Omental fat pad (tissue), 4 donors: ENCODE measurements around the gene ZNF664. TPM values are rescaled to one million over a fixed set of nuclear protein-coding genes. Genes with fewer than 3 reads are reported as not detected.

Source experiments
- ATAC-seq: fragments of 150-250 bp; one replicate; pipeline ENCODE4 v1.9.1; 2016; ENCODE audit warnings: mild to moderate bottlenecking, moderate library complexity; ENCODE audit not compliant: low FRiP score
- DNase-seq: peaks from one replicate; pipeline ENCODE4 v3.0.0-alpha.2; 2019; ENCODE audit warnings: low spot score
- total RNA-seq, 4 donors: library from RNA; depleted of rRNA; stranded (reverse); fragments of >200 nt; gene quantifications; one replicate each; pipeline ENCODE4 v1.1.0, GENCODE V29; 2016
- TF ChIP-seq, protein P1 (sequence below), 3 donors: fragments of 450-650 bp; IDR thresholded peaks; one replicate each; pipeline ENCODE4 v1.5.1; 2016 to 2017; ENCODE audit warnings: antibody characterized with exemption in 3 of 3, mild to moderate bottlenecking in 3 of 3, moderate library complexity in 2 of 3

The ZNF664 gene
- total RNA-seq, 4 donors from 2014 or later, result 61.8 to 96.0 (median 71.5) TPM

DNA sequence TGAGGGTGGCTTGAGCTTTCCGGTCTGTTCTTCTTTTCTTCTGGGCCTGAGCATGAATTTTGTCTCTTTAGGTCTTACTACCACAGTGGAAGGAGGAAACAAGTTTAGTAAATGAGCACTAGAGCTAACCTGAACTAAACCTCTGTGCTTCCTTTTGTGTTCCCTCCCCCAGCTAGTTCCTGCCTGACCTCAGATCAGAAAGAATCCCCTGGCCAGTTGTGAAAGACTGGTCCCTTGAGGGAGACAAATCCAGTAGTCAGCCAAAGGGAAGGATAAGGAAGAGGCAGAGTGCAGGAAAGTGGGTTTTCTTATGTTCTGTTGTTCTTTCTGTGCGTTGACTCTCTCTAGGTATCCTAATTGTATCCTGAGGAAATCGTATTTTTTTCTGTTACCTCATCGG is 17.5 kb downstream of the ZNF664 start:
- no peak for ATAC-seq
- TF ChIP-seq, protein P1, sequence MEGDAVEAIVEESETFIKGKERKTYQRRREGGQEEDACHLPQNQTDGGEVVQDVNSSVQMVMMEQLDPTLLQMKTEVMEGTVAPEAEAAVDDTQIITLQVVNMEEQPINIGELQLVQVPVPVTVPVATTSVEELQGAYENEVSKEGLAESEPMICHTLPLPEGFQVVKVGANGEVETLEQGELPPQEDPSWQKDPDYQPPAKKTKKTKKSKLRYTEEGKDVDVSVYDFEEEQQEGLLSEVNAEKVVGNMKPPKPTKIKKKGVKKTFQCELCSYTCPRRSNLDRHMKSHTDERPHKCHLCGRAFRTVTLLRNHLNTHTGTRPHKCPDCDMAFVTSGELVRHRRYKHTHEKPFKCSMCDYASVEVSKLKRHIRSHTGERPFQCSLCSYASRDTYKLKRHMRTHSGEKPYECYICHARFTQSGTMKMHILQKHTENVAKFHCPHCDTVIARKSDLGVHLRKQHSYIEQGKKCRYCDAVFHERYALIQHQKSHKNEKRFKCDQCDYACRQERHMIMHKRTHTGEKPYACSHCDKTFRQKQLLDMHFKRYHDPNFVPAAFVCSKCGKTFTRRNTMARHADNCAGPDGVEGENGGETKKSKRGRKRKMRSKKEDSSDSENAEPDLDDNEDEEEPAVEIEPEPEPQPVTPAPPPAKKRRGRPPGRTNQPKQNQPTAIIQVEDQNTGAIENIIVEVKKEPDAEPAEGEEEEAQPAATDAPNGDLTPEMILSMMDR (IDR thresholded peaks at IDR 0.05), result no peak
- no peak for DNase-seq

DNA sequence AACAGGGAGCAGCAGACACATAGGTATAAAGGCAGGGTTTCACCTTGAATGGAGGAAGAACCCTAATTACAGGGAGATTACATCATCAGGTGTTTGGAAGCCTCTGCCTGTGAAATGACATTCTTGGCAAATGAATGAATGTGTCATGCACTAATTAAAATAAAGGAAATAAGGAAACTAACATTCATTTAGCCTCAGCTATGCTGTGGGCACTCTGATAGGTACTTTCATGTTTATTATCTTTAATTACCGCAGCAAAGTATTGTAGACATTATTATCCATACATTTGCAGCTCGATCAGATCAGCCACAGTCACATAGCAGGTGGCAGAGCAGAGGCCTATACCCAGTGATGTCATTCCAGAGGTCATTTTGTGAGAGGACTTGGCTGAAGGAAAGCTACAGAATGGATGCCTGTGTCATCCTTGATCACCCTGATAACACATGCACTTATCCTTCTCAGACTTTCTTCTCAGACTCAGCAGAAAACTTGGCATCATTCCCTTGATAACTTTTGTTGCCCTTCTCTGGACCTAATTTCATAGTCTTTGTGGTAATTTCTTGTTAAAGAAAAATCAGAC is 18.4 kb downstream of the ZNF664 start:
- DNase-seq (no peak), ATAC-seq (no peak)
- TF ChIP-seq, protein P1 (IDR thresholded peaks at IDR 0.05), result no peak

DNA sequence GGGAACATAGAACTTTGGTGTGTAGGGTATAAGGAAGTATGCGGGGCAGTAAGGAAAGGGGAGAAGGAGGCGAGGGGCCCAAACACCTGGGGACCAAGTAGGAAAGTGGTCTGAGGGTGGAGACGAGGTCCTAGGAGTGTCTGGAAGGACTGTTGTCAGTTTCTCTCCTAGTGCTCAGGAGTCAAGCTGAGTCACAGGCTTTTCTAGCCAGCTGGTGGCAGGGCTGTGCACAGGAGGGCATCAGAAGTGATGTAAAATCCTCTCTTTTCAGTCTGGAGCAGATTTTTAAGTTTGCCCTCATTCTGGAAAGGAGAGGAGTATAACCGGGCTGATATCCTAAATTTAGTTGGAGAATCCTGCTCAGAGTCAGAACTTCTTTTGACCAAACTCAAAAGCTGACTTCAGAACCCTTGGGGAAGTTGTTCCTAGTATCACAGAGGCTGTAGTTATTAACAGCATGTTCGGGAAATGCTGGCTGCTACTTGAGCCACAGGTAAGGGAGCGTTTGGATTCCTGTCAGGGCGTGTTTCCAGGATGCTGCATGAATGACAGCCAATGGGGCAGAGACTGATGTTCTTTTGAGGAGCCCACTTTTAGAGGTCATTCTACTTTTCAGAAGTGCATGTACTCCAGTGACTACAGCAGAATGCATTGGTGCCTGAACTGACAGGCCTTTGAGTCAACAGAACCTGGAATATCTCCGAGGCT is 19.3 kb downstream of the ZNF664 start:
- DNase-seq, result no peak
- ATAC-seq, result no peak
- TF ChIP-seq, protein P1 (IDR thresholded peaks at IDR 0.05), result no peak

DNA sequence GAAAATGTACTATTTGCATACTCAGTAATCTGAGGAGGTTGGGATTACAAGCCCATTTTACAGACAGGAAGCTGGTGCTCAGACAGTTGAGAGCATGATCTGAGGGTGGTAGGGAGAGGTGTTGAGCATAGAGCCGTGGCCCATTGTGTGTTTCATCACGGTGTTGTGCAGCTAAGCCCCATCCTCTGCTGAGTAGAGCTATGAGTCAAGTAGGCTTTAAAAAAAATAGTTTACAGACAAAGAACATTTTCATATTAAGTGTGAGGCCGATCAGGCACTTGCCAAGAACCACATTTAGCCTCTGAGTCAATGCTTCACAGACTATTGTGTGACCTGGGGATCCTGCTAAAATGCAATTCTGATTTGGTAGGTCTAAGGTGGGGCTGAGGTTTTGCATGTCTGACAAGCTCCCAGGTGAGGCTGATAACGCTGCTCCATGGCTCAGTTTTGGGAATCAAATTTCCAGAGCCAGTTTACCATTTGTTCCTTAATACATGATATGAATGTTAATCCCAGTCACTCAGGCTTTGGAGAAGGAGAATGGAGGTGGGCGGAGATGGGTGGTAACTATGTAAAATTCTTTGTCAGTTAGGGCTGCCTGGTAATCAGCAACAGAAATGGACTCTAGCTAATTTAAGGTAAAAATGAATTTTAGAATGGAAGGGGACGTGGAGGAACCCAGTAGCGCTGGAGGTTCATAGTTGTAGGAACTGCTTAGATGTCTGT is 22.2 kb downstream of the ZNF664 start:
- DNase-seq, result no peak
- no peak for ATAC-seq
- TF ChIP-seq, protein P1 (IDR thresholded peaks at IDR 0.05), result no peak

DNA sequence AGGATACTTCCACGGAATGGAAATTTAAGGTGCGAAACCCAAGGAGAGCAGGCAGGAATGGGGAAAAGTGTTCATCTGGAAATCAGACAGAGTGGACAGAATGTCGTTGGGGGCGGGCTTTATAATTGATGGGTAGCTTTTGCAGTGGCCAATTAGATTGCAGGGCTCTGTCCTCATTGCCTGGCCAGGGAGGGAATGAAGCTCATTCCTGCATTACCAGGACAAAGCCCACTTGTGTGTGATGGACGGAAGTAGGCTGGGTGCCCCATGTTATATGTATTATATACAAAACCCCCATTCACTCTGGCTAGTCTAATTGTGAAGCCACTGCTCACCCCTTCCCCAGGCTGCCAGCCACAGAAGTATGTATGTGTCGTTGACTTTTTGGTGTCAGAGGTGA is 23.6 kb downstream of the ZNF664 start:
- TF ChIP-seq, protein P1 (IDR thresholded peaks at IDR 0.05), result no peak
- ATAC-seq (no peak), DNase-seq (no peak)

DNA sequence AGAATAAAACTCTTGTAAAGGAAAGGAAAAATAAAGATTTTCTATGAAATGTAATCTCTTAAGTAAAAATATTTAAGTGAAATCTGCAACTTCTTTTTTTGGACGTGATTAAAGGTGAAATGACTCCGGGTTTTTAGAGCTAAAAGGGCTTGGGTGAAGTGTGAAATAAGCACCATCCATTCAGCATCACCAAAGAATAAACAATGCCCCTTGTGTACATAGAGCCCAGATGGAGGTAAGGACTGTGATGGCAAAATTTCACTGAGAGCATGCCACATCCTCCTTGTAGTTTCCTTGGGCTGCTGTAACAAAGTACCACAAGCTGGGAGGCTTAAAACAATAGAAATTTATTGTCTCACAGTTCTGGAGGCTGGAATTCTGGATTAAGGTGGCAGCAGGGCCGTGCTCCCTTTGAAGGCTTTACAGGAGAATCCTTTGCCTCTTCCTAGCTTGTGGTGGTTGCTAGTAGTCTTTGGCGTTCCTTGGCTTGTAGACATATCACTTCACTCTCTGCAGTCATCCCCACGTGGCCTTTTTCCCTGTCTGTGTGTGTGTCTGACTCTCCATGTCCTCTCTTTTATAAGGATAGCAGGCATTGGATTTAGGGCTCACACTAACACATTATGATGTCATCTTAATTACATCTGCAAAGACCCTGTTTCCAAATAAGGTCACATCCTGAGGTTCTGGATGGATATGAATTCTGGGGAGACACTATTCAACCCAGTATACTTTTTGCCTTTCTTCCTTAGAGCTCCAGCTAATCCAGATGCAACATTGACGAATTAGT is 24.2 kb downstream of the ZNF664 start:
- ATAC-seq (no peak), DNase-seq (no peak)
- TF ChIP-seq, protein P1 (IDR thresholded peaks at IDR 0.05), result no peak
